HG02840 (cell line): Measurements from ENCODE around the gene STARD10.
"Not testable (repeated sequence)": the region's sequence is repeated elsewhere in the genome, so short reads cannot be mapped to it uniquely, and the experiment has no call there.

ENCODE experiments used
- ATAC-seq: cut with Tn5 transposase; IDR thresholded peaks from one replicate; pipeline ENCODE4 v1.9.1; 2021; ENCODE audit warnings: mild to moderate bottlenecking, moderate library complexity, moderate number of reproducible peaks; ENCODE audit not compliant: unreplicated experiment, low FRiP score

Gene STARD10

GRCh38 chr11:72808331-72808798 is 14.5 kb upstream of the STARD10 start:
- ATAC-seq: no peak

GRCh38 chr11:72807792-72808191 is 13.9 kb upstream of the STARD10 start:
- no peak for ATAC-seq

- no peak for ATAC-seq
Measured at GRCh38 chr11:72807021-72807693, 13.3 kb upstream of the STARD10 start.

- not testable (repeated sequence) for ATAC-seq
Measured at GRCh38 chr11:72806378-72806777, 12.5 kb upstream of the STARD10 start.

- no peak for ATAC-seq
Measured at GRCh38 chr11:72805216-72805615, 11.4 kb upstream of the STARD10 start.

- ATAC-seq: no peak
Measured at GRCh38 chr11:72802822-72803221, 9.0 kb upstream of the STARD10 start.

GRCh38 chr11:72799441-72799840 is 5.6 kb upstream of the STARD10 start:
- ATAC-seq: no peak

GRCh38 chr11:72798361-72798760 is 4.5 kb upstream of the STARD10 start:
- ATAC-seq: no peak

GRCh38 chr11:72793076-72793424 is 797 bp downstream of the STARD10 start:
- no peak for ATAC-seq

- no peak for ATAC-seq
Measured at GRCh38 chr11:72792437-72793021, 1.3 kb downstream of the STARD10 start.

GRCh38 chr11:72791228-72791627 is 2.6 kb downstream of the STARD10 start:
- not testable (repeated sequence) for ATAC-seq

GRCh38 chr11:72789493-72790131 is 4.2 kb downstream of the STARD10 start:
- ATAC-seq: no peak

GRCh38 chr11:72788241-72788640 is 5.6 kb downstream of the STARD10 start:
- no peak for ATAC-seq

GRCh38 chr11:72787216-72788104 is 6.4 kb downstream of the STARD10 start:
- no peak for ATAC-seq

GRCh38 chr11:72786305-72787215 is 7.3 kb downstream of the STARD10 start:
- ATAC-seq: no peak

GRCh38 chr11:72784662-72785061 is 9.2 kb downstream of the STARD10 start:
- no peak for ATAC-seq

- ATAC-seq: no peak
Measured at GRCh38 chr11:72783144-72783905, 10.5 kb downstream of the STARD10 start.

- ATAC-seq: no peak
Measured at GRCh38 chr11:72782081-72782920, 11.5 kb downstream of the STARD10 start.
